Ecto neural progenitor cell (in vitro differentiated cells): Measurements from ENCODE around the gene CD55.

Experiments
- DNase-seq: peaks from one replicate; pipeline ENCODE4 v3.0.0-alpha.2; 2018; ENCODE audit warnings: low spot score

The CD55 gene, protein sequence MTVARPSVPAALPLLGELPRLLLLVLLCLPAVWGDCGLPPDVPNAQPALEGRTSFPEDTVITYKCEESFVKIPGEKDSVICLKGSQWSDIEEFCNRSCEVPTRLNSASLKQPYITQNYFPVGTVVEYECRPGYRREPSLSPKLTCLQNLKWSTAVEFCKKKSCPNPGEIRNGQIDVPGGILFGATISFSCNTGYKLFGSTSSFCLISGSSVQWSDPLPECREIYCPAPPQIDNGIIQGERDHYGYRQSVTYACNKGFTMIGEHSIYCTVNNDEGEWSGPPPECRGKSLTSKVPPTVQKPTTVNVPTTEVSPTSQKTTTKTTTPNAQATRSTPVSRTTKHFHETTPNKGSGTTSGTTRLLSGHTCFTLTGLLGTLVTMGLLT

DNA sequence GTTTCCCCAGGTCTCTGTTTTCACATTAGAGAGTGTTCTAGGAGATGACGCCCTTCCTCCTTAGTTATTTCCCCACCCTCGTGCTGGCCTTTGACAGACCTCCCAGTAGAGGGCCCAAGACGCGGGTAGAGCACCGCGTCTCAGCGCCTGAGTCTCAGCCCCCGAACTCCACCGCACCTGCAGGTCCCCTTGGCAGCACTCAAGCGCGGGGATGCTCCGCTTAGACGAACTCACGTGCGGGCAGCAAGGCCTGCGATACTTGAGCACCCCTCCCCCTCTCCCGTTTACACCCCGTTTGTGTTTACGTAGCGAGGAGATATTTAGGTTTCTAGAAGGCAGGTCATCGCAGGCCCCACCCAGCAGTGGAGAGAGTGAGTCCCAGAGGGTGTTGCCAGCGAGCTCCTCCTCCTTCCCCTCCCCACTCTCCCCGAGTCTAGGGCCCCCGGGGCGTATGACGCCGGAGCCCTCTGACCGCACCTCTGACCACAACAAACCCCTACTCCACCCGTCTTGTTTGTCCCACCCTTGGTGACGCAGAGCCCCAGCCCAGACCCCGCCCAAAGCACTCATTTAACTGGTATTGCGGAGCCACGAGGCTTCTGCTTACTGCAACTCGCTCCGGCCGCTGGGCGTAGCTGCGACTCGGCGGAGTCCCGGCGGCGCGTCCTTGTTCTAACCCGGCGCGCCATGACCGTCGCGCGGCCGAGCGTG lies at the start of gene CD55:
Gene CD55 (plus strand): TSS at position 600 of the 711 bp plus-strand sequence. CDS start 88 bp downstream, at position 688.
- DNase-seq, result peak; percentile 93

DNA sequence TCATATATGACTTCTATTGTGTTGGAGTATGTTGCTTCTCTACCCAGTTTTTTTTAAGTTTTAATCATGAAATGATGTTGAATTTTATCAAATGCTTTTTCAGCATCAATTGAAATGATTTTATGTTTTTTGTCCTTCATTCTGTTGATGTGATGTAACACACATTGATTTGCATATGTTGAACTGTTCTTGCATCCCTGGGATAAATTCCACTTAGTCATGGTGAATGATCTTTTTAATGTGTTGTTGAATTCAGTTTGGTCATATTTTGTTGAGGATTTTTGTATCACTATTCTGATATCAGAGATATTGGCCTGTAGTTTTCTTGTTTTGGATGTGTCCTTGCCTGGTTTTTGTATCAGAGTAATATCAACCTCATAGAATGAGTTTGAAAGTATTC lies 46.6 kb upstream of the CD55 start:
- no peak for DNase-seq

DNA sequence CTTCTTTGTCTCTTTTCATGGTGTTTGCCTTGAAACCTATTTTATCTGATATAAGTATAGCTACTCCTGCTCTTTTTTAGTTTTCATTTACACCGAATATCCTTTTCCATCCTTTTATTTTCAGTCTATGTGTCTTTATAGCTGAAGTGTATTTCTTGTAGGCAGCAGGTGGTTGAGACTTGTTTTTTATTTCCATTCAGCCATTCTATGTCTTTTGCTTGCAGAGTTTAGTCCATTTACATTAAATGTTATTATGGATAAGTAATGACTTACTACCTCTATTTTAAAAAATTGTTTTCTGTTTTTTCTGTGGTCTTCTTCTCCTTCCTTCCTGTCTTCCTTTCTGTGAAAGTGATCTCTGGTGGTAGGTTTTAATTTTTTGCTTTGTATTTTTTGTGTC lies 45.0 kb upstream of the CD55 start:
- DNase-seq, result no peak

DNA sequence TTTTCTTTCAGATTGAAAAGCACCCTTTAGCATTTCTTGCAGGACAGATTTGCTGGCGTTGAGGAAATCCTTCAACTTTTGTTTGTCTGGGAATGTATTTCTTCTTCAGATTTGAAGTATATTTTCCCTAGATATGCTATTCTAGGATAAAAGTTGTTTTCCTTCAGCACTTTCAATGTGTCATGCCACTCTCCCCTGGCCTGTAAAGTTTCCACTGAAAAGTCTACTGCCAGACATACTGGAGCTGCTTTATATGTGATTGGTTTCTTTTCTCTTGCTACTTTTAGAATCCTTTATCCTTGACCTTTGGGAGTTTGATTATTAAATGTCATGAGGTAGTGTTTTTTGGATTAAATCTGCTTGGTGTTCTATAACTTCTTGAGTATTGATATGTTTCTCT lies 44.2 kb upstream of the CD55 start:
- DNase-seq, result no peak

DNA sequence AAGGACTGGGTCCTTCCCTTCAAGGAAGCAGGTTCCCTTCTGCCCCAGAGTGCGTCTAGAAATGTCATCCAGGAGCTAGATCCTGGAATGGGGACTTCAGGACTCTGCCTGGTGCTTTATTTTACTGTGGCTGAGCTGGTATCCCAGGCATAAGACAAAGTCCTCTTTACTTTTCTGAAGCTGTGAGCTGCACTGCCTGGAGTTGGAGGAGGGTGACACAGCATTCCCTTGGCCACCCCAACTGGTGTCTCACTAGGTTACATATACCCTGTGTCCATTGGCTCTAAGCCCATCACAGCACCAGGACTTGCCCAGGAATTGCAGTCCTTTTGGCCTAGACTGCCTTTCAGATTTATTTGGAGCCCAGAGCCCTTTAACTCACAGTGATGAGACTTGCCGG lies 41.8 kb upstream of the CD55 start:
- no peak for DNase-seq

DNA sequence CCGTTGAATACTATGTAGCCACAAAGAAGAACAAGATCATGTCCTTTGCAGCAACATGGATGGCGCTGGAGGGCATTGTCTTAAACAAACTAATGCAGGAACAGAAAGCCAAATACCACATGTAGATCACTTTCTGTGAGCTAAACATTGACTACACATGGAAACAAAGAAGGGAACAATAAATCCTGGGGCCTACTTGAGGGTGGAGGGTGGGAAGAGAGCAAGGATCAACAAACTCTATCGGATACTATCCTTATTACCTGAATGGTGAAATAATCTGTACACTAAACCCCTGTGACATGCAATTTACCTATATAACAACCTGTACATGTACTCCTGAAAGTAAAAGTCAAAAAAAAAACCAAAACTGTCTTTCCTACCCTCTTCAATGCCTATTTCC lies 40.8 kb upstream of the CD55 start:
- DNase-seq, result no peak

DNA sequence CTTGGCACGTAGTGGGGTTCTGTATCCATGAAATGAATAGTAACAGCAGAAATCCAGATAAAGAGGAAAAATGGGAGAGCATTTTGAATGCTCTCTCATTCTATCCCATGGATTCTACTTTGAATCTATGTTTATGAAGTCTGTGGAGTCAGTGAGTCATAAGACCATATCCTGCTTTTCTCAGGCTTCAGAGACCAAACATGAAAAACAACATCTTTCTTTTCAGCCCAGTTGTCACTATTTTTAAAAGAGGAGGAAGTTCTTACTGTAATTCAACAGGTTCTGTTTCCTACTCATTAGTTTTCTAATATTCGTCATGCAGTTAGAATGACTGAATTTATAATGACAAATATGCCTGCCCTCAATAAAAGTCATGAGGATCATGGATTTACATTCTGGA lies 39.4 kb upstream of the CD55 start:
- DNase-seq, result no peak

DNA sequence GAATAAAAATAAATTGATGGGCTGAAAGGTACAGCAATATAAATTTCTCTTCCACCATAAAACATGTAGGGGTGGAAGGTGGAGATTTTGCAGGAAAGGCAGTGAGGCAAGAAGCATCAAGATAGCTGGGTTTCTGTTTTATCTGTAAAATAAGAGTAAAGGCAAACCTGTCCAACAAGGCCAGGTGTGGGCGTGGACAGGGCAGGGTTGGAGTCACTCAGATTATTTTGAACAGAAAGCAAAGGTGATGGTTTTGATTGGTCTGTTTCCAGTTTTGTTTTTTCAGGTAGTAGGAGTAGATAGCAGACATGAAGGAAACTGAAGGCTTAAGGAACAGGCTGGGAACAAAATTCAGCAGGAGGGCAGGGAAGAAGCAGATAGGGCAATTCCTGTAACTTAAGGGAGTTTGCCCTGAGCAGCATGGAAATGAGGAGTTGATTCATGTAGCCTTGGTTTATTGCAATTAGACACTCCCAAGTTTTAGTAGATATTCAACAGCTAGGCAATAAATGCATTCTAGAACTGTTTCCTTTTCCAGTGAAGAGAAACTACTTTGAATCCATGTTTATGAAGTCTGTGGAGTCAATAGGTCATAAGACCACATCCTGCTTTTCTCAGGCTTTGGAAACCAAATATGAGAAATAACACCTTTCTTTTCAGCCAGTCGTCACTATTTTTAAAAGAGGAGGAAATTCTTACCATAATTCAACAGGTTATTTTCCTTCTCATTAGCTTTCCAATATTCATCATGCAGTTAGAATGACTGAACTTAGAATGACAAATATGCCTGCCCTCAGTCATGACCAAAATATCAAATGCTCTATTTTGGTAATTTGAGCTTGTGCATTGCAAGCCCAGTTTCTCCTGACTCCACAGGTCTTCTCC lies 38.7 kb upstream of the CD55 start:
- no peak for DNase-seq

DNA sequence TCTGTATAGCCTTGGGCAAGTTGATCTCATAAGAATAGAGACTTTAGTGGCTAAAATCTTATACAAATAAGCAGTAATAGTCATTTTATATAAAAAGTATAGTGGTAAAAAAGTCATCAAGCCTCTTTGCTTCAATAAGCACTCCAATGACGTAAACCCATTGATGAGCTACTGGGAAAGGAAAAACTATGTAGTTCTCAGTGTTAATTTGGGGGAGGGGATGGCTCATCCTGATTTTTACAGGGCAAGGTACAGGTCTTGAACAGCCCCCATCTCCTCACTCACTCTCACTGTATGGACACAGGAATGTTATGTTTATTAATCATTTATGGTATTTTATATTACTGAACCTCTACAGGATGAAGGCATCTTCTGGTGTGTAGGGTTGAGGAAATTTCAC lies 38.1 kb upstream of the CD55 start:
- no peak for DNase-seq

DNA sequence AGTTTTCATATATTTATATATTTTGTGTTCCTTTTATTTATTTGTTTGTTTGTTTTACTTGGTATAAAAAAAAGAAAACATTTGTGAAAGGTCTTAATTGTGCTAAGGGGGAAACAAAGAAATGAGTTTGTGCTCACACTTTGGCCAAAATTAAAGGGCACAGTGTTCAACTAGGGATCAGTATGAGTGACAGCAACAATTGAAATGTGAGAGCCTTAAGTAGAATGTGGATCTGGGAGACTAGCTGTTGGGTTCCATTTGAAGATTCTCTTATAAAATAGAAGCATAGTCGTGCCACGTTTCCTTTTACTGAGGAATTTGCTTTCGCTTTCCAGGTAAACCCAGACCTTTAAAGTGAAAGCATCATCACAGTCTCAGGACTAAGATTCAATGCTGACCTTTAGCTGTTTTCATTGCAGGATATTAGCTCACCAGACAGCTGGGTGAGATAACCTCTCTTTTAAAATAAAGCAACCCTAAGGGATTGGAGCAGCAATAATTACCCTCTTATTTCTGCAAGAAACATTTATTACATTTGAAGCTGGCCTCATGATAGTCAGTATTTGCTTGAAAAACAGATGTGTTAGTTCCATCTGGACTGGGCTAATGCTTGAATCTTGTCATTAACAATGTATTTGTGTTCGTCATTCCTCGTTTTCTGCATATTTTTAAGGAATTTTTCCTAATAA lies 37.1 kb upstream of the CD55 start:
- DNase-seq, result no peak

DNA sequence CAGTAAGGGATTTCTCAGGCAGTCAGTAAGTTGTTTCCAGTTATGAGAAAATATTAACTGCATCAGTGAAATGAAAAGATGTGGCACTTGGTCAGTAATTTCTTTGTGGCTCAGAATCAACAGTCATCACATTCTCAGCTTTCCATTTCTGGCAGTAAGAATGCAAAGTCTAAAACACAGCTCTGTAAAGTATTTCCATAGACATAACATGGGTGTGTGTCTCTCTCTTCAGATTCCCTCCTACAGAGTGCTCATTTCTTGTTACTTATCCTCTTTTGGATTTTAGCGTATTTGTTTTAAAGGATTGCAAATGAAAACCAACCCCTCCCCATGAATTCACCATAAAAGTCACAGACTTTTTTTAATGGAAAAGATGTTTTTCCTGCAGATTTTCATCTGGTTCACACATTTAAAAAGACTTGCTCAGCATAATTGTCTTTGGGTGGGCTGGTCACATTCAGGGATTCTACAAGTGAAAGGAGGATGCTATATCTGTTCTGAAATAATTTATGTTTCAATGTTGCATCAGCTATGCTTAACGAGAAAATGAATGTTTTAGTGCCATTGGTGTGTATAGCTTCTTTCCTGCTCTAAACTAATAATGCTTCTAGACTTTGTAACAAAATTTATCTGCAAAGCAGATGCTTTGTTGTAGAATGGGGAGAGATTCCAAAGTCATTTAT lies 34.6 kb upstream of the CD55 start:
- DNase-seq, result no peak

DNA sequence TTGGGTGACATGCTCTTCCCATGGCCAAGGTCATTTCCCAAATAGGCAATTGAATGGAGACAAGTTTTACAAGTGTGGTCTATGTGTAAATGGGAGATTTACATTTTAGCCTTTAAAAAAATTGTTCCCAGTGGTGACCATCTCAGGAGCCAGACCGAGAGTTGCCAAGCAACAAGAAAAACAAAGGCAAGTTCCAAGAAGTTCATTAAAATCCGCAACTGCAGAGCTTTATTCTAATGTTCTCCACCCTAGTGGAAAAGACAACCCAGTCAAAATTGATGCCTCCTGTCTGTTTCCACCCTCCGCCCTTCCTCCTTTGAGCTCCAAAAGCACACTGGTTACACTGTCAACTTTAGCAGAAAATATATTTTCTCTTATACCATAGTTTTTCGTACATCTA lies 33.2 kb upstream of the CD55 start:
- DNase-seq, result no peak

DNA sequence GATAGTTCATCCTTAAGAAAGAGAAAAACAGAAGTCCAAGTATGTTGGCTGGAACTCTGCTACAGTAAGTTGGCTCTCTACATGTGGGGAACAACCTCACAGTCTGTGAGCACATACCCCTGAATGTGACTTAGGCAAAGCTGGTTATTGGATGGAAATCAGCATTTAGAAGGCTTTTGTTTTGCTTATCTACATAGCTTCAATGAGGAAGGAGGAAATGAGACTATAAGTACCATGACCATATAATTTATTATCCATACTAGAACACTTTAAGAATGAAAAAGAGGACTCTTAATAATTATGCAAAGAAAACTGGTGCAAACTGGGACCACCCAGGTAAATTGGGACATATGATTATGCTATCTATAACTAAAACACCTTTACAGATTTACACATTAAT lies 31.7 kb upstream of the CD55 start:
- DNase-seq, result no peak

DNA sequence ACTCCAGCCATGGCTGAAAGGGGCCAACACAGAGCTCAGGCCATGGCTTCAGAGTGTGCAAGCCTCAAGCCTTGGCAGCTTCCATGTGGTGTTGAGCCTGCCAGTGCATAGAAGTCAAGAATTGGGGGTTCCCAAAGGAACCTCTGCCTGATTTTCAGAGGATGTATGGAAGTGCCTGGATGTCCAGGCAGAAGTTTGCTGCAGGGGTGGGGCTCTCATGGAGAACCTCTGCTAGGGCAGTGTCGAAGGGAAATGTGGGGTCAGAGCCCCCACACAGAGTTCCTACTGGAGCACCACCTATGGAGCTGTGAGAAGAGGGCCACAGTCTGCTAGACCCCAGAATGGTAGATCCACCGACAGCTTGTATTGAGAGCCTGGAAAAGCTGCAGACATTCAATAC lies 29.8 kb upstream of the CD55 start:
- no peak for DNase-seq

DNA sequence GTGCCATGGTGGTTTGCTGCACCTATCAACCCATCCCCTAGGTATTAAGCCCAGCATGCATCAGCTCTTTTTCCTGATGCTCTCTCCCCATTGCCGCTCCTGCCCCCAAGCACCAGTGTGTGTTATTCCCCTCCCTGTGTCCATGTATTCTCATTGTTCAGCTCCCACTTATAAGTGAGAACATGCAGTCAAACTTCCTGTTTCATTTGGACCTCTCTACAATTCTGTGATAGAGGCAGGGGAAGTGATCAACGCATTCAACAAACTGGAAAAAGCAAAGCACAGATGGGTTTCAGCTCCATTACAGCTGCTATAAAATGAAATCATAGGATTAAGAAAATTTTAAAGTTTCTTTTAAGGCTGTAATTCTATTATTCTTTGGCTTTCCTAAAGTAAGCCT lies 23.3 kb upstream of the CD55 start:
- no peak for DNase-seq

DNA sequence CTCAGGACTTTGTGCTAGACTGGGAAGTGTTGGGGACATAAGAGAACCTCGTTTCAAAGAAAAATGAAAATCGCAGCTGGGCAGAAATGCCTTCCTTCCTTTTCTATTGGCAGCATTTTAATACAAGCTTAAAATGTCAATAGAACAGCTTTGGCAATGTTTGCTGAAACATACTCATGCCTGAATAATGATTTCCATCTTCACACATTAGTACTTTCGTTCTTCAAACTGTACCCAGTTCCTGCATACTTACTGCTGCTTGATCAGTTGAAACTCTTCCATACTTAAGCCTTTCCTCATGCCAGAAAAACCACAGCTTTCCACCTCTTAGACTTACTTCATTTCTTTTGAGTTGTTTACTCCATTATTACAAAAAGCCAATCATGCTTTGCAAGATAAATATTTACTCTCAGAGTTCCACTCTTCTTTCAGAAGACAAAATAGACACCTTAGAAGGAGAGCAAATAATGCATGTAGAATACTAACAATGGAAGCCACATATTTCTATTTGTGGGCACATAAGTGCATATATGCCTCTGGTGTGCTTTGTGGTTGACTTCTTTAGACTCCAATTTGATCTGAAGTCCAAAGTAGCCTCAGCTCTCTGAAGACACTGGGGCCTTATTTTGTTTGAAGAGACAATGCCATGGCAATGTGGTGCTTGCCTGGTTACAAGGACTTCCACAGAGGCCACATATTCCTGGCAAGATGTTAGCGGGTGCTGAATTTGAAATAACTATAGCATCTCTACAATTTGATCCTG lies 22.7 kb upstream of the CD55 start:
- DNase-seq, result no peak

DNA sequence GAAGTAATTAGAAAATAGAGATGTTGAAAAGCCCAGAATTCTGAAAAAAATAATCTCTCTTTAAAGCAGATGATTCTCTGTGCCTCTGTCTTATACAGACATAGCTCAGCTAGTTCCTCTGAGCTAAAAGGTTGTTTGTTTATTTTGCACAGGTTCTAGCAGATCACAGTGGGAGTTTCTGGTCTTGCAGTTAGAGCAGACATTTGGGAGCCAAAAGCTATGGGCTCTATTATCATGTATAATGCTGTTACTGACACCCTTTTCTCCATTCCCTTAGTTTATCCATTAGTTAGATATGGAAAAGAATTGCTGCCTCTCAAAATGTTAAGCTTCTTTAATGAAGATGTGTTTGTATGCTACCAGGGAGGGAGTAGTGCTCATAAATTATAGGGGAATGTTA lies 20.5 kb upstream of the CD55 start:
- no peak for DNase-seq

DNA sequence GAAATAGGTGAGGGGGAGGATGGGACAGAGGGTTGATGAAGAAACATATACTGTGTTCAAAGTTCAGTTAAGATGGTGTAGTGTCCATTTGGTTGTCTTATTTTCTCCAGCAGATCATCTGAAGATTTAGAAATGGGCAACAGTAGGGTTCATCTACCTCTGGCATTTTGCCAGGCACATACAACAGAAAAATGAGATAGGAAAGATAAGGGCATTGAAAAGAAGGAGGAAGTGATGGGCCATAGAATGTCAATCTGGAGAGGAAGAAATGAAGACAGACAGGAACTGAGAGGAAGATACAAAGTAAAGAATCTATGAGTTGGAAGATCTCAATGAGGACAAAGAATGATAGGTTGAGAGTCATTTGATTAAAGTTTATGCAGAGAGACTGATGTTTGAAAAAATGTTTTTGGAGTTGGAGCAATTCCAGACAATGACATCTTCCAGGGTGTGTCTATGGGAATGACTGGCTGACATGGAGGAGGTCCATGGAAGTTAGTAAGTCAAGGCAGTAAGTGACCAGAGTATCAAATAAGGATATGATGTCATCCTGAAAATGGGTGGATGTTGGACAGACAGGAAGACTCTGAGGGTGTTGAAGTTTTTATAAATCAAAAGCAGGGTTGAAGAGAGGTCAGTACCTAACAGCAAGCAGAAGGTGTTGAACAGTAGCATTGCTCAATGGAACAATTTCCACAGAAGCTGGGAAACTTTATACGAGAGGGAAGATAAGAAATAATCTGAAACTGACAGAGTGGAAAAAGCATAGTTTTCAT lies 18.7 kb upstream of the CD55 start:
- no peak for DNase-seq

DNA sequence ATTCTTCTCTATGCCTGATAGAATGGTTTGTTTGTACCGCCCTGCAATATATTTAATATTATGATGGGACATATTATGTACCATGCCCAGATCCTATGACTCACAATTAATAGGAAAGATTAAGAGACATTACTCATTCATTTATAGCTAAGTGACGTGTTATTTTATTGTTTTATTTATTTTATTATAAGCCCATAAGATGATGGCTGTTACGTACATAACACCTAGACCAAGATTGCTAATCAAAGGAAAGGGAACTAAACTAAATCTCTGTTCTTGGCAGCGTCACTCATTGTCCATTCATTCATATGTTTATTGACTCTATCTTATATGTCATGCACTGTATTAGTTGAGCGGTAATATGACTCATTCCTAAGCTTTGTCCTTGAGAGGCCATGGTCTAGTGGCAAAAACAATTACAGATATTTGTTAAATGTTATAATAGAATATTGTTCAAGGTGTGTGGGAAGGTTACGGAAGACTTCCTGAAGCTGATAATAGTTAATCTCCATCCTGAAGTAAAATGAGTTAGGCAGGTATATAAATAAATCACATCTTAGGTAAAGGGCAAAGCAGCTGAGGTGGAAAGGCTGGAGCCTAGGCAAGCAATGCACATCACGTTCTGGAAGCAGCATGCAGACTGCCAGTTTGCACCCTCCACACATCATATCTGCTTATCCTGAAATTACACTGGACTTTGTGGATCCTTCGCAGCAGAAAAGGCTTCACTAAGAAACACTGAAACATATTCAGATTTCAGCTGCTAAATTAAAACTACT lies 16.6 kb upstream of the CD55 start:
- no peak for DNase-seq
